ENCODE measurements around the gene CASP8AP2. TPM values are rescaled to one million over a fixed set of nuclear protein-coding genes. Genes with fewer than 3 reads are reported as not detected.
"Not testable (repeated sequence)": the region's sequence is repeated elsewhere in the genome, so short reads cannot be mapped to it uniquely, and the experiment has no call there.

CASP8AP2 gene
- total and polyA plus RNA-seq, 2 donors (not counting 1 experiment from before 2014, with no cell fraction given): 10.8 to 13.4 TPM

- Histone ChIP-seq H3K4me1 (ENCODE audit: control insufficient read depth, extremely low read depth, insufficient read depth, low read length) (no peaks in the 10 kb centered on the region), H3K9me3 (ENCODE audit: control insufficient read depth, insufficient read depth, low read depth, low read length) (no peaks in the 10 kb centered on the region), H3K27me3 (ENCODE audit: control insufficient read depth, insufficient read depth, low read length) (no peaks in the 10 kb centered on the region), H2AFZ (ENCODE audit: low read length) (no peak overlapping the region), H3K27ac (ENCODE audit: insufficient read depth, low read length) (no peak overlapping the region), H3K36me3 (ENCODE audit: control insufficient read depth, insufficient read depth, low read length) (no peaks in the 10 kb centered on the region), H3K4me3 (replicated peaks in 1 of 4; ENCODE audit: control extremely low read depth in 1 of 4, insufficient read depth in 1 of 4, low read depth in 3 of 4, low read length in 4 of 4) (no peak overlapping the region), H3K9ac (ENCODE audit: insufficient read depth, low read length) (no peak overlapping the region), H3K4me2 (ENCODE audit: extremely low read depth, insufficient read depth, low read length) (peak overlapping the region; percentile 51), H4K20me1 (ENCODE audit: control insufficient read depth, extremely low read depth, insufficient read depth, low read length) (no peaks in the 10 kb centered on the region), H3K79me2 (ENCODE audit: control insufficient read depth, insufficient read depth, low read length) (no peaks in the 10 kb centered on the region)
- no peak for TF ChIP-seq EZH2 (IDR thresholded peaks at IDR 0.05; ENCODE audit: low read length, missing control alignments)
- TF ChIP-seq, protein P1, sequence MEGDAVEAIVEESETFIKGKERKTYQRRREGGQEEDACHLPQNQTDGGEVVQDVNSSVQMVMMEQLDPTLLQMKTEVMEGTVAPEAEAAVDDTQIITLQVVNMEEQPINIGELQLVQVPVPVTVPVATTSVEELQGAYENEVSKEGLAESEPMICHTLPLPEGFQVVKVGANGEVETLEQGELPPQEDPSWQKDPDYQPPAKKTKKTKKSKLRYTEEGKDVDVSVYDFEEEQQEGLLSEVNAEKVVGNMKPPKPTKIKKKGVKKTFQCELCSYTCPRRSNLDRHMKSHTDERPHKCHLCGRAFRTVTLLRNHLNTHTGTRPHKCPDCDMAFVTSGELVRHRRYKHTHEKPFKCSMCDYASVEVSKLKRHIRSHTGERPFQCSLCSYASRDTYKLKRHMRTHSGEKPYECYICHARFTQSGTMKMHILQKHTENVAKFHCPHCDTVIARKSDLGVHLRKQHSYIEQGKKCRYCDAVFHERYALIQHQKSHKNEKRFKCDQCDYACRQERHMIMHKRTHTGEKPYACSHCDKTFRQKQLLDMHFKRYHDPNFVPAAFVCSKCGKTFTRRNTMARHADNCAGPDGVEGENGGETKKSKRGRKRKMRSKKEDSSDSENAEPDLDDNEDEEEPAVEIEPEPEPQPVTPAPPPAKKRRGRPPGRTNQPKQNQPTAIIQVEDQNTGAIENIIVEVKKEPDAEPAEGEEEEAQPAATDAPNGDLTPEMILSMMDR (conservative IDR thresholded peaks at IDR 0.05 in 1 of 2, IDR thresholded peaks at IDR 0.05 in 1 of 2; ENCODE audit: low read depth in 1 of 2, low read length in 2 of 2): no peak
- peak; percentile 2 to 4 for DNase-seq (ENCODE audit: low read depth in 2 of 2)
These were observed 57.9 kb downstream of the CASP8AP2 start for GRCh38 chr6:89887452-89888137.

DNA sequence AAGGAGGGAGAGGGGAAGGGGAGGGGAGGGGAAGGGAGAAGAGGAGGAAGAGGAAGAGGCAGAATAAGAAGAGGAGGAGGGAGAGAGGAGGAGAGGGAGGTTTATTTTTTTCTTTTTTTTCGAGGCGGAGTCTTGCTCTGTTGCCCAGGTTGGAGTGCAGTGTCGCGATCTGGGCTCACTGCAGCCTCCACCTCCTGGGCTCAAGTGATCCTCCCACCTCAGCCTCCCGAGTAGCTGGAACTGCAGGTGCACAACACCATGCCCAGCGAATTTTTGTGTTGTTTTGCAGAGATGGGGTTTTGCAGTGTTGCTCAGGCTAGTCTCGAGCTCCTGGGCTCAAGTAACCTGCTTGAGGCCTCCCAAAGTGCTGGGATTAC, 58.4 kb downstream of the CASP8AP2 start:
- Histone ChIP-seq H3K27ac (ENCODE audit: insufficient read depth, low read length) (no peak overlapping the region), H3K4me2 (ENCODE audit: extremely low read depth, insufficient read depth, low read length) (no peak overlapping the region)
- TF ChIP-seq EZH2 (IDR thresholded peaks at IDR 0.05; ENCODE audit: low read length, missing control alignments): no peak
- TF ChIP-seq, protein P1 (conservative IDR thresholded peaks at IDR 0.05 in 1 of 2, IDR thresholded peaks at IDR 0.05 in 1 of 2; ENCODE audit: low read depth in 1 of 2, low read length in 2 of 2): no peak

GRCh38 chr6:89888871-89889270, 59.2 kb downstream of the CASP8AP2 start:
- Histone ChIP-seq H3K27ac (ENCODE audit: insufficient read depth, low read length) (no peak overlapping the region), H3K4me1 (ENCODE audit: control insufficient read depth, extremely low read depth, insufficient read depth, low read length) (no peaks in the 10 kb centered on the region), H2AFZ (ENCODE audit: low read length) (no peak overlapping the region), H3K4me3 (replicated peaks in 1 of 4; ENCODE audit: control extremely low read depth in 1 of 4, insufficient read depth in 1 of 4, low read depth in 3 of 4, low read length in 4 of 4) (no peak overlapping the region), H3K9me3 (ENCODE audit: control insufficient read depth, insufficient read depth, low read depth, low read length) (no peaks in the 10 kb centered on the region), H3K79me2 (ENCODE audit: control insufficient read depth, insufficient read depth, low read length) (no peaks in the 10 kb centered on the region), H3K27me3 (ENCODE audit: control insufficient read depth, insufficient read depth, low read length) (no peaks in the 10 kb centered on the region), H3K9ac (ENCODE audit: insufficient read depth, low read length) (no peak overlapping the region), H3K4me2 (ENCODE audit: extremely low read depth, insufficient read depth, low read length) (no peak overlapping the region), H4K20me1 (ENCODE audit: control insufficient read depth, extremely low read depth, insufficient read depth, low read length) (no peaks in the 10 kb centered on the region), H3K36me3 (ENCODE audit: control insufficient read depth, insufficient read depth, low read length) (no peaks in the 10 kb centered on the region)
- TF ChIP-seq EZH2 (IDR thresholded peaks at IDR 0.05; ENCODE audit: low read length, missing control alignments): no peak
- TF ChIP-seq, protein P1 (conservative IDR thresholded peaks at IDR 0.05 in 1 of 2, IDR thresholded peaks at IDR 0.05 in 1 of 2; ENCODE audit: low read depth in 1 of 2, low read length in 2 of 2): no peak
- DNase-seq (ENCODE audit: low read depth in 2 of 2): no peak

More for the DNA sequence above, 58.4 kb downstream of the CASP8AP2 start:
- no peaks in the 10 kb centered on the region for H3K36me3 ChIP-seq (ENCODE audit: control insufficient read depth, insufficient read depth, low read length)
- no peaks in the 10 kb centered on the region for H4K20me1 ChIP-seq (ENCODE audit: control insufficient read depth, extremely low read depth, insufficient read depth, low read length)
- H3K79me2 ChIP-seq (ENCODE audit: control insufficient read depth, insufficient read depth, low read length): no peaks in the 10 kb centered on the region
- H2AFZ ChIP-seq (ENCODE audit: low read length): no peak overlapping the region
- H3K4me1 ChIP-seq (ENCODE audit: control insufficient read depth, extremely low read depth, insufficient read depth, low read length): no peaks in the 10 kb centered on the region
- no peaks in the 10 kb centered on the region for H3K27me3 ChIP-seq (ENCODE audit: control insufficient read depth, insufficient read depth, low read length)
- no peak overlapping the region for H3K4me3 ChIP-seq (replicated peaks in 1 of 4; ENCODE audit: control extremely low read depth in 1 of 4, insufficient read depth in 1 of 4, low read depth in 3 of 4, low read length in 4 of 4)
- no peaks in the 10 kb centered on the region for H3K9me3 ChIP-seq (ENCODE audit: control insufficient read depth, insufficient read depth, low read depth, low read length)
- no peak overlapping the region for H3K9ac ChIP-seq (ENCODE audit: insufficient read depth, low read length)
- DNase-seq (ENCODE audit: low read depth in 2 of 2): no peak

DNA sequence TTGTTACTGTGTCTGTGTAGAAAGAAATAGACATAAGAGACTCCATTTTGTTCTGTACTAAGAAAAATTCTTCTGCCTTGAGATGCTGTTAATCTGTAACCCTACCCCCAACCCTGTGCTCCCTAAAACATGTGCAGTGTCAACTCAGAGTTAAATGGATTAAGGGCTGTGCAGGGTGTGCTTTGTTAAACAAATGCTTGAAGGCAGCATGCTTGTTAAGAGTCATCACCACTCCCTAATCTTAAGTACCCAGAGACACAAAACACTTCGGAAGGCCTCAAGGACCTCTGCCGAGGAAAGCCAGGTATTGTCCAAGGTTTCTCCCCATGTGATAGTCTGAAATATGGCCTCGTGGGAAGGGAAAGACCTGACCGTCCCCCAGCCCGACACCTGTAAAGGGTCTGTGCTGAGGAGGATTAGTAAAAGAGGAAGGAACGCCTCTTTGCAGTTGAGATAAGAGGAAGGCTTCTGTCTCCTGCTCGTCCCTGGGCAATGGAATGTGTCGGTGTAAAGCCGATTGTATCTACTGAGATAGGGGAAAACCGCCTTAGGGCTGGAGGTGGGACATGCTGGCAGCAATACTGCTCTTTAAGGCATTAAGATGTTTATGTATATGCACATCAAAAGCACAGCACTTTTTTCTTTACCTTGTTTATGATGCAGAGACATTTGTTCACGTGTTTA, 61.3 kb downstream of the CASP8AP2 start:
- H3K9me3 ChIP-seq (ENCODE audit: control insufficient read depth, insufficient read depth, low read depth, low read length); H2AFZ ChIP-seq (ENCODE audit: low read length); DNase-seq (ENCODE audit: low read depth in 2 of 2); H3K4me3 ChIP-seq (replicated peaks in 1 of 4; ENCODE audit: control extremely low read depth in 1 of 4, insufficient read depth in 1 of 4, low read depth in 3 of 4, low read length in 4 of 4); H3K9ac ChIP-seq (ENCODE audit: insufficient read depth, low read length); H3K4me1 ChIP-seq (ENCODE audit: control insufficient read depth, extremely low read depth, insufficient read depth, low read length); H3K27ac ChIP-seq (ENCODE audit: insufficient read depth, low read length); H4K20me1 ChIP-seq (ENCODE audit: control insufficient read depth, extremely low read depth, insufficient read depth, low read length); H3K27me3 ChIP-seq (ENCODE audit: control insufficient read depth, insufficient read depth, low read length); H3K36me3 ChIP-seq (ENCODE audit: control insufficient read depth, insufficient read depth, low read length); H3K79me2 ChIP-seq (ENCODE audit: control insufficient read depth, insufficient read depth, low read length); H3K4me2 ChIP-seq (ENCODE audit: extremely low read depth, insufficient read depth, low read length): not testable (repeated sequence)
